HG02571 (cell line): Measurements from ENCODE around the gene BOK.

Experiments used
- ATAC-seq: cut with Tn5 transposase; IDR thresholded peaks from one replicate; pipeline ENCODE4 v1.9.1; 2021; ENCODE audit warnings: mild to moderate bottlenecking, moderate library complexity; ENCODE audit not compliant: unreplicated experiment

The BOK gene

DNA sequence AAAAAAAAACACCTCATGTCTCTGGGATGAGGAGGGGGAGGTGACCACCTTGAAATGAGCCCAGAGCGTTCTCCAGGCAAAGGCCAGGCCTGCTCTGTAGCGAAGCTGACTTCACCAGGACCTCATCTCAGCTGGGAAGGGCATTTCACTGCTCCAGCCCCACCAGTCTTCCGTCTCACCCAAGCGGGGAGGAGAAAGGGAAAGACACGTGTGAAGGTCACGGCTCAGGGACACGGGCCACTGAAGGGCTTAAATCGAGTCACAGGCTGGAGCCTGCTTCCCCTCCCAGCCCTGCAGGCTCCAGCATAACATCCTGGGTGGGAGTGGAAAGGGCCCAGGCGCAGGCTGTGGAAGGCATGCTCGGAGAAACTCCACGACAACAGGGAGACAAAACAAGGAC is 60.3 kb downstream of the BOK start:
- ATAC-seq, result no peak

DNA sequence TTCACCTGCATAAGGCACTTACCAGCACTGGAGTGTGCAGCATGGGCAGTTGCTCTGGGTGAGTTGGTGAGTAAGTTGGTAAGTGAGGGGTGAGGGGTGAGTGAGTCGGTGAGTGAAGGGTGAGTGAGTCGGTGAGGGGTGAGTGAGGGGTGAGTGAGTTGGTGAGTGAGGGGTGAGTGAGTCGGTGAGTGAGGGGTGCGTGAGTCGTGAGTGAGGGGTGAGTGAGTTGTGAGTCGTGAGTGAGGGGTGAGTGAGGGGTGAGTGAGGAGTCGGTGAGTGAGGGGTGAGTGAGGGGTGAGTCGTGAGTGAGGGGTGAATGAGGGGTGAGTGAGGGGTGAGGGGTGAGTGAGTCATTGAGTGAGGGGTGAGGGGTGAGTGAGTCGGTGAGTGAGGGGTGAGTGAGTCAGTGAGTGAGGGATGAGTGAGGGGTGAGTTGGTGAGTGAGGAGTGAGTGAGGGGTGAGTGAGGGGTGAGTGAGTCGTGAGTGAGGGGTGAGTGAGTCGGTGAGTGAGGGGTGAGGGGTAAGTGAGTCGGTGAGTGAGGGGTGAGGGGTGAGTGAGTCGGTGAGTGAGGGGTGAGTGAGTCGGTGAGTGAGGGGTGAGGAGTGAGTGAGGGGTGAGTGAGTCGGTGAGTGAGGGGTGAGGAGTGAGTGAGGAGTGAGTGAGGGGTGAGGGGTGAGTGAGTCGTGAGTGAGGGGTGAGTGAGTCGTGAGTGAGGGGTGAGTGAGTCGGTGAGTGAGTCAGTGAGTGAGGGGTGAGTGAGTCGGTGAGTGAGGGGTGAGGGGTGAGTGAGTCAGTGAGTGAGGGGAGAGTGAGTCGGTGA is 61.3 kb downstream of the BOK start:
- ATAC-seq, result no peak

DNA sequence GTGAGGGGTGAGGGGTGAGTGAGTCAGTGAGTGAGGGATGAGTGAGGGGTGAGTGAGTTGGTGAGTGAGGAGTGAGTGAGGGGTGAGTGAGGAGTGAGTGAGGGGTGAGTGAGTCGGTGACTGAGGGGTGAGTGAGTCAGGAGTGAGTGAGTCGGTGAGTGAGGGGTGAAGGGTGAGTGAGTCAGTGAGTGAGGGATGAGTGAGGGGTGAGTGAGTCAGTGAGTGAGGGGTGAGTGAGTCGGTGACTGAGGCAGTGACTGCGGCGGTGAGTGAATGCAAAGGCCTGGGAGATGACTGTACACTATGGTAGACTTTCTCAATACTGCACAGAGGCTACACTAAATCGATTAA is 61.8 kb downstream of the BOK start:
- ATAC-seq, result no peak
